Hepatocyte (in vitro differentiated cells): ENCODE data around the gene DMD. TPM values are rescaled to one million over a fixed set of nuclear protein-coding genes. Genes with fewer than 3 reads are reported as not detected.

Experiments
- DNase-seq: peaks from one replicate; pipeline ENCODE4 v3.0.0-alpha.2; 2016; ENCODE audit warnings: low spot score
- H2AFZ ChIP-seq: fragments of 200-600 bp; sonication (generic); 2 replicates; pipeline ENCODE4 v1.6.0; 2016; ENCODE audit warnings: antibody characterized with exemption, mild to moderate bottlenecking
- H3K27ac ChIP-seq: fragments of 200-600 bp; sonication (generic); 2 replicates; pipeline ENCODE4 v1.5.1; 2016; ENCODE audit warnings: mild to moderate bottlenecking
- H3K27me3 ChIP-seq: fragments of 200-600 bp; sonication (generic); 2 replicates; pipeline ENCODE4 v1.6.1; 2016
- H3K36me3 ChIP-seq: fragments of 200-600 bp; sonication (generic); replicated peaks from 2 replicates; pipeline ENCODE4 v1.5.1; 2016; ENCODE audit warnings: low read depth; ENCODE audit not compliant: insufficient read depth
- H3K4me1 ChIP-seq: fragments of 200-600 bp; sonication (generic); 2 replicates; pipeline ENCODE4 v1.5.1; 2016; ENCODE audit warnings: mild to moderate bottlenecking, moderate library complexity; ENCODE audit not compliant: insufficient read depth
- H3K4me2 ChIP-seq: fragments of 200-600 bp; sonication (generic); 2 replicates; pipeline ENCODE4 v1.6.0; 2016
- H3K4me3 ChIP-seq: fragments of 200-600 bp; sonication (generic); 2 replicates; pipeline ENCODE4 v1.5.1; 2016; ENCODE audit warnings: mild to moderate bottlenecking
- H3K79me2 ChIP-seq: fragments of 200-600 bp; sonication (generic); 2 replicates; pipeline ENCODE4 v1.6.0; 2017; ENCODE audit warnings: mild to moderate bottlenecking
- H3K9me2 ChIP-seq: fragments of 200-600 bp; sonication (generic); replicated peaks from 2 replicates; pipeline ENCODE4 v1.6.0; 2017; ENCODE audit warnings: mild to moderate bottlenecking; ENCODE audit not compliant: insufficient read depth
- H3K9me3 ChIP-seq: fragments of 200-600 bp; sonication (generic); 2 replicates; pipeline ENCODE4 v1.5.1; 2016; ENCODE audit warnings: low read depth, mild to moderate bottlenecking
- H4K20me1 ChIP-seq: fragments of 200-600 bp; sonication (generic); 2 replicates; pipeline ENCODE4 v1.6.0; 2016; ENCODE audit warnings: mild to moderate bottlenecking; ENCODE audit not compliant: insufficient read depth, poor library complexity, severe bottlenecking
- CTCF ChIP-seq: fragments of 200-600 bp; sonication (generic); IDR thresholded peaks from 2 replicates; pipeline ENCODE4 v1.5.1; 2016; ENCODE audit warnings: antibody characterized with exemption, mild to moderate bottlenecking; ENCODE audit not compliant: poor library complexity
- EZH2 ChIP-seq: fragments of 200-600 bp; sonication (generic); IDR thresholded peaks from 2 replicates; pipeline ENCODE4 v1.6.1; 2016; ENCODE audit warnings: antibody characterized with exemption, mild to moderate bottlenecking, borderline replicate concordance
- EZH2phosphoT487 ChIP-seq: fragments of 200-600 bp; sonication (generic); IDR thresholded peaks from one replicate; pipeline ENCODE4 v1.6.1; 2018; ENCODE audit warnings: antibody characterized with exemption, mild to moderate bottlenecking, low read depth, moderate library complexity; ENCODE audit not compliant: unreplicated experiment, severe bottlenecking
- WGBS: methylation state at CpG from one replicate; pipeline ENCODE4 v1.1.6; 2016; ENCODE audit warnings: low lambda C conversion rate; ENCODE audit errors: missing lambda C conversion rate; 5-methylcytosine and 5-hydroxymethylcytosine counted together
- polyA plus RNA-seq: library from polyadenylated mRNA; unstranded; fragments of >200 nt; fragmentation: Nextera tagmentation; extraction: Ambion mirVana; gene quantifications from 2 replicates; pipeline ENCODE4 v1.2.1, GENCODE V29; 2016
- total RNA-seq: library from RNA; depleted of rRNA; stranded (reverse); fragments of >200 nt; gene quantifications from 2 replicates; pipeline ENCODE4 v1.2.3, GENCODE V29; 2014

The DMD gene
- total and polyA plus RNA-seq, 2 experiments from 2014 or later = 14.2 to 27.8 TPM

- no peaks in the 10 kb centered on the region for H4K20me1 ChIP-seq
- H3K27ac ChIP-seq = no peak overlapping the region
- WGBS = 73% methylated on average over 7 of the region's 7 CpGs
- no peak overlapping the region for H3K4me3 ChIP-seq
- H3K27me3 ChIP-seq = no peaks in the 10 kb centered on the region
- DNase-seq = no peak
- TF ChIP-seq CTCF = no peak
- TF ChIP-seq EZH2phosphoT487 = no peak
- TF ChIP-seq EZH2 = no peak
- no peaks in the 10 kb centered on the region for H3K9me3 ChIP-seq
- no peaks in the 10 kb centered on the region for H3K36me3 ChIP-seq
- H3K79me2 ChIP-seq = no peaks in the 10 kb centered on the region
- H3K9me2 ChIP-seq = no peaks in the 10 kb centered on the region
- peaks cover 5% of the 10 kb centered on the region for H3K4me1 ChIP-seq
- H2AFZ ChIP-seq = no peak overlapping the region
- no peak overlapping the region for H3K4me2 ChIP-seq
Measured at GRCh38 chrX:31271615-31272471, 1939.5 kb downstream of the DMD start.

GRCh38 chrX:31269914-31270313, 1941.4 kb downstream of the DMD start:
- Histone ChIP-seq H3K27me3 (no peaks in the 10 kb centered on the region), H3K4me2 (no peak overlapping the region), H4K20me1 (no peaks in the 10 kb centered on the region), H3K4me3 (no peak overlapping the region), H3K9me3 (no peaks in the 10 kb centered on the region), H3K4me1 (peaks cover 5% of the 10 kb centered on the region), H3K9me2 (no peaks in the 10 kb centered on the region), H2AFZ (no peak overlapping the region), H3K79me2 (peaks cover 5% of the 10 kb centered on the region), H3K36me3 (no peaks in the 10 kb centered on the region), H3K27ac (no peak overlapping the region)
- no peak for DNase-seq
- TF ChIP-seq EZH2 (no peak), EZH2phosphoT487 (no peak), CTCF (no peak)
- 62% methylated on average over 3 of the region's 3 CpGs for WGBS

- WGBS = 53% methylated on average over 4 of the region's 4 CpGs
- DNase-seq = no peak
- H3K27ac ChIP-seq = no peak overlapping the region
Measured at GRCh38 chrX:31268359-31268758, 1943.0 kb downstream of the DMD start.

More at GRCh38 chrX:31268359-31268758, 1943.0 kb downstream of the DMD start:
- H3K4me3 ChIP-seq = no peak overlapping the region
- H3K36me3 ChIP-seq = no peaks in the 10 kb centered on the region
- H4K20me1 ChIP-seq = no peaks in the 10 kb centered on the region
- no peak overlapping the region for H3K4me2 ChIP-seq
- no peaks in the 10 kb centered on the region for H3K27me3 ChIP-seq
- H3K4me1 ChIP-seq = peaks cover 4% of the 10 kb centered on the region
- peak; percentile 6 for TF ChIP-seq CTCF
- TF ChIP-seq EZH2 = no peak
- H3K9me2 ChIP-seq = no peaks in the 10 kb centered on the region
- peaks cover 19% of the 10 kb centered on the region for H3K79me2 ChIP-seq
- H3K9me3 ChIP-seq = no peaks in the 10 kb centered on the region
- H2AFZ ChIP-seq = no peak overlapping the region
